GM19468 (cell line): ENCODE results near the gene CHTF18.
"Not testable (repeated sequence)": the region's sequence is repeated elsewhere in the genome, so short reads cannot be mapped to it uniquely, and the experiment has no call there.

Experiments
- ATAC-seq: cut with Tn5 transposase; IDR thresholded peaks from one replicate; pipeline ENCODE4 v1.9.1; 2021; ENCODE audit warnings: mild to moderate bottlenecking, moderate library complexity, moderate number of reproducible peaks; ENCODE audit not compliant: unreplicated experiment; ENCODE audit errors: extremely low read depth

The CHTF18 gene

GRCh38 chr16:788399-789126 lies at the start of gene CHTF18:
TSS of gene CHTF18 (plus strand) at chr16:788620. CDS start at chr16:788685, 65 bp downstream.
- peak; percentile 68 for ATAC-seq

DNA sequence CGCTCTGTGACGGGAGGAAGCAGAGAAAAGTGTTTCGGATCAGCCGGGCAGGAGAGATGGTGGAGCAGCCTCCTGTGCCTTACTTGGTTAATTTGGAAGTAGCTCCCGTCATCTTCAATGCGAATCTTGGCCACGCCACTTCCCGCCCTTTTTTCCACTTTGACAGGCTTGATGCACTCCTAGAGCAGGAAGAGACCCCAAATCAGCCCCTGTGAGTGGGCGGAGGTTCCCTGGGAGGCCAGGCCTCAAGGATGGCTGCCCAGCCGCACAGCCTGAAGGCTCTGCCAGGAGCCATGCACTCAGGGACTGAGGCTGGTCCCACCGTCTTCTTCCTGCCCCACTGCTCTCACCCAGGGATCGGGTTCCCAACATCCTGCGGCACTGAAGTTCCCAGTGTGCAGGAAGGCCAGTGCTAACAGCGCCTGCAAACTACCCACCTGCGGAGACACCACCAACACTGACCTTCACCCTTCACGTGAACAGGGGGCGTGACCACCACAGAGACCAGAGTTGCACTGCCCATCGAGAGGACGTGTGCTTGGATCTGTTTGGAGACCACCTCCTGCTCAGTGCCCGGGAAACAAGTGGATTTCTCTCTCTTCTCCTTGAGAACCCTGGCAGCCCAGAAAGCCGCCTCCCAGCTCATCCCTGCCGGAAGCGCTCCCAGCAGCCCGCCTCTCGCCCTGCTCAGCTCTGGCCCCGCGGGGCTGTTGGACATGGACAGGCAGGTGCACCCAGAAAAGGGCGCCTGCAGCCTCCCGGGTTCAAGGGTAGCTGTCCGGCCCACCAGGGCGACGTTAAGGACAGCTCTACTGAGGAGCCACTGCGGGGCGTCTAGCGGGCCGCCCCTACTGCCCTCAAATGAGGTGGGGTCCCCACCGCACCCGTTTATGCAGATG lies 48.6 kb upstream of the CHTF18 start:
- ATAC-seq: no peak

DNA sequence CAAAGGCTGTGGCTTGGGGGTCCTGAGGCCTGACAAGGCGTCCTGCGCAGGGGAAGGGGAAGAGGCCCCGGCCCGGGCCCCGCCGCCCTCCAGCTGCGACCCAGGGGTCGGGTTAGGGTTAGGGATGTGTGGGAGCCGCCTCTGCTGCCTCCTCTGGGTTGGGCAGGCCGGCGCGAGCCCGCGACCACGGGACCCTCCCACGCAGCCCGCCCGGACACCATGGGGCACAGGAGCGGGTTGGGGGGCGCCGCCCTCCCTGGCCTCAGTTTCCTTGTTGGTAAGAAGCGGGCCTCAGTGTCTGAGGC lies 48.0 kb upstream of the CHTF18 start:
- no peak for ATAC-seq

DNA sequence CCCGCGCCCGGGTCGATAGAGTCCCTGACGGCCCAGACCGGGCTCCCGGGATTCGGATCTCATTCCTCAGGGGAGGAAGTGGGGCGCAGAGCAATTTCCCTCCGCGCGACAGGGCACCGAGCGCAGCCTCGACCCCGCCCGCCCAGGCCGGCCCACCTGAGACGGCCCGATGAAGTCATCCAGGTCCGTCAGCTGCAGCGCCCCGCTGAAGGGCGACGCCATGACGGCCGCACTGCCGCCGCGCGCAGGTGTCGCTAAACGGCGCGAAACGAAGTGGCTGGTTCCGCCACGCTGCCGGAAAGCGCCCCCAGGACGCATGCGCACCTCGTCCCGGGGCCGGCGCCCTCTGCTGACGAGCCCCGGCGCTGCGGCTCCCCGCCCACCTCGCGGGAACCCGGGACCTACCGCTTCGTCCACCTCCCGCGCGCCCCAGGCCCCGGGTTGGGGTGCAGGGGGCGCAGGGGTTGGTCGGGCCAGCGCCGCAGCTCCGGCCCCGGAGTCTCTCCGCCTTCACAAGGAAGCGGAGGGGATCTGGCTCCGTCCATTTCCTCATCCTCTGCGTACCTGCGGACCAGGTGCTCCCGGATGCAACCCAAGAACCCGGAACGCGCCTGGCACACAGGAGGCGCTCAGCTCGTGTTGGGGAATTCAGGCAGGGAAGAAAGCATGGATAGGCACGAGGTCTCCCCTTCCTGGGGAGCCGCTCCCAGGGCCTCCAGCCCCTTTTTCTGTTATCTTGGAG lies 47.5 kb upstream of the CHTF18 start, which contains the start of gene CIAO3:
TSS of gene CIAO3 (minus strand) at position 234 of the 742 bp plus-strand sequence. CDS start at position 222, 12 bp downstream.
- peak; percentile 65 for ATAC-seq

GRCh38 chr16:741986-742629 lies 46.3 kb upstream of the CHTF18 start:
- no peak for ATAC-seq

GRCh38 chr16:742894-743293 lies 45.5 kb upstream of the CHTF18 start:
- ATAC-seq: not testable (repeated sequence)

DNA sequence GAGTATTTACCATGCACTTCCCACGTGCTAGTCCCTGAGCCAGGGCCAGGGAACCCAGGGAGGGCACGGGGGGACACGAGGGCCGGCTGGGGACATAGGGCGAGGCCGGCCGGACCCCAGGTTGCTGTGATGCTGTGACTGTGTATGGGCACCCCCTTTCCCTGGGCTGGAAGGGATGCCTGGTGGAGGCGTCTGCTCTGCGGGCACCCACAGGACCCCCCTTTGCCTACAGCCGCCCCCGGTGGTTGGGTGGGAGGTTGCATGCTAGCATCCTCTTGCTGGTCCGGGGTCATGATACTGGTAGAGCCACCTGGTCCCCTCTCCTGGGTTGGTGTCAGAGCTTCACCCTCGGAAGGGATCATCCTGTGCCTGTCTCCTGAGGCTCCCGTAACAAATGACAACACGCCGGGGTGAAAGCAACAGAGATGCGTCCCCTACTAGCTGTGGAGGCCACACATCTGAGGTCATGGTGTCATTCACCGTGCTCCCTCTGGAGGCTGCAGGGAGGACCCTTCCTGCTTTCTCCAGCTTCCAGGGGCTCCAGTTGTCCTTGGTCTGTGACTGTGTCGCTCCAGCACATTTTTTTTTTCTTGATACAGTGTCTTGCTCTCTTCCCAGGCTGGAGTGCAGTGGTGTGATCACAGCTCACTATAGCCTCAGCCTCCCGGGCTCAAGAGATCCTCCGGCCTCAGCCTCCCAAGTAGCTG lies 44.5 kb upstream of the CHTF18 start:
- no peak for ATAC-seq

DNA sequence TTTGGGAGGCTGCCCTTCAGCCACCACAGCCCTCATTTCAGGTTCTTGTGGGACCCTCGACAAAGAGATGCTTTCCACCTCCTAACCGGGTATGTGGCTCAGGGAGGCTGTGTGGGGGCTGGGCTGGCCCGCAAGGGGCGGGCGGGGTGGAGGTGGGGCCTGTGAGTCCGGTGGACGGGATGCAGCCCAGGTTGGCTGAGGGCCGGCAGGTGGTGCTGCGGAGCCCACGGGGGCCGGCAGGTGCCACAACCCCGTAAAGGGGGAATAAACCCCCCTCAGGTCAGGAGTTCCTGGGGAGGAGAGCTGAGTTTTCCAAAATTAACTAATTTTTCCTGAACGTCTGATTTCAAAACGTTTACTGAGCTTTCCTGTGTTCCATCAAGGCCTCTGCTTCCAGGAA lies 42.7 kb upstream of the CHTF18 start:
- no peak for ATAC-seq

DNA sequence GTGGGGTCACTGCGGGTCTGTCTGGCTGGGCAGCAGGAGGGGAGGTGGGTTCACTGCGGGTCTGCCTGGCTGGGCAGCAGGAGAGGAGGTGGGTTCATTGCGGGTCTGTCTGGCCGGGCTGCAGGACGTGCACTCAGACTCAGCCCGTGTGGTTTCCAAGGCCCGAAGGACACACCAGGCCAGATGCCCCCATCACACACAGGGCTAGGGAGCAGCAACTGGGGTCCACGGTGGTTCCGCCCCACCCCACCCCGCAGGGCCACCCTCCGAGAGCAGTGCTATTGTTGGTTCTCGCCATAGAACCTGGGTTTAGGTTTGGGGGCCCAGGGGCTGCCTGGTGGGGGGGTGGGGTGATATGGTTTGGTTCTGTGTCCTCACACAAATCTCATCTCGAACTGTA lies 41.8 kb upstream of the CHTF18 start:
- ATAC-seq: no peak

DNA sequence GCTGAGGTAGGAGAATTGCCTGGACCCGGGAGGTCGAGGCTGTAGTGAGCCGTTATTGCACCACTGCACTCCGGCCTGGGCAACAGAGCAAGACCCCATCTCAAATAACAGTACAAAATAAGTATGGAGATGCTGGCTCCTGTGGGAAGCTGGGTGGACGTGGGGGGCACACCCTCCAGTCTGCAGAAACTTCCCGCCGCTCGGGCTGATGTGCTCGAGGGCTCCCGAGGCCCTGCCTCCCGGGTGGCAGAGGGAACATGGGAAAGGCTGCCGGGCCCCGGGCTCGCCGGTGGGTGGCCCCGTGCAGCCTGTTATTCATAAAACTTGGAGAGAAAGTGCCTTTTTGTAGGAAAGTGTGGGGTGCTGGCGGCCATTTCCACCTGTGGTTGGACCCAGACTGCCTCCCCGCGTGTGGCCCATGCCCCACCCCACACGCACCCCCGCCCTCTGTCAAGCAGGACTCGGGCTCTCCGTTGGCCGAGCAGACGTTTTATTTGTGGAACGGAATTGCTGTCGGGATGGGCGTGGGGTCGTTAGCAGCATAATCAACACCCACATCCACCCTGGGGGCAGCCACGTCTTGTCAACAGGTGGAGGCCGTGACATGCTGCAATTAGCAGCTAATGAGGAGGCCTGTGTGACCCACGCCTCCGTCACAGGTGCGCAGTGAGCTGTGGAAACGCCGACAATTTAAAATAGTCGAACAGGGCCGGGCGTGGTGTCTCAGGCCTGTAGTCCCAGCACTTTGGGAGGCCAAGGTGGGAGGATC lies 40.3 kb upstream of the CHTF18 start:
- no peak for ATAC-seq

- ATAC-seq: no peak
Observed at GRCh38 chr16:749010-749409, 39.4 kb upstream of the CHTF18 start.

- ATAC-seq: no peak
Observed at GRCh38 chr16:750485-750884, 37.9 kb upstream of the CHTF18 start.

DNA sequence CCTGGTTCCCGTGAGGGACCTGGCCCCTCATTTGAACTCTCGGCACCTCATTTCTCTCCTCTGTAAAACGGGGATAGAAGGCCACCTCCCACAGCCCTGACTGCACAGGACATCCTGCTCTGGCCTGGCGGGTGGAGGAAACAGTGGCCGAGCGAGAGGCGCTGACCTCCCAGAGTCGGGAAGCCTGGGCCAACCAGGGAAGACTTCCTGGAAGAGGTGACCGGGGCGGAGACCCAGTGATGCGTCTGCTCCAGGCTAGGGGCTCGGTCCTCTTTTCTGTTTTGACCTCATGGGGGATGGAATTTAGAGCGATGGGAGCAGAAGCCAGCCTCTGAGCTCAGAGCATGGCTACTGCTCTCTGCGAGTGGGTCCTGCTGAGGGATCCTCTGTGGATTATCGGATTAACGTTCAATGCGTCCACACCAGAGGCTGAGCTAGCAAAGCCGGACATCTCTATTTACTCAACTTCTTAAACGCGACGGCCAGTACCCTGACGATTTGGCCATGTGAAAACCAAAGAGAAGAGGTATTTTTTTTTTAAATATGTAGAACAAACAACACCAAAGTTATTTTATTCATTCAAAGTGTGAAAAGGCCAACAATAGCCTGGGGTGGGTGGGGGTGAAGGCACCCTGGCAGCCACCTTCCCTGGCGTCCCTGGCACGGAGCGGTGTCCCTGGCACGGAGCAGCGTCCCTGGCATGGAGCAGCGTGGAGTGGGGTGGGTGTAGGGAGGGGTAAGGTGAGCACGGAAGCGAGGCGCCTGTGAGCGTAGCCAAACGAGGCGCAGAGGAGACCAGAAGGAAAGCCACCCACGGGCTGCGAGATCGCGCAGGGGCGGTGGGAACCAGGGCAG lies 37.0 kb upstream of the CHTF18 start:
- ATAC-seq: no peak

- no peak for ATAC-seq
Observed at GRCh38 chr16:752007-752312, 36.5 kb upstream of the CHTF18 start.

DNA sequence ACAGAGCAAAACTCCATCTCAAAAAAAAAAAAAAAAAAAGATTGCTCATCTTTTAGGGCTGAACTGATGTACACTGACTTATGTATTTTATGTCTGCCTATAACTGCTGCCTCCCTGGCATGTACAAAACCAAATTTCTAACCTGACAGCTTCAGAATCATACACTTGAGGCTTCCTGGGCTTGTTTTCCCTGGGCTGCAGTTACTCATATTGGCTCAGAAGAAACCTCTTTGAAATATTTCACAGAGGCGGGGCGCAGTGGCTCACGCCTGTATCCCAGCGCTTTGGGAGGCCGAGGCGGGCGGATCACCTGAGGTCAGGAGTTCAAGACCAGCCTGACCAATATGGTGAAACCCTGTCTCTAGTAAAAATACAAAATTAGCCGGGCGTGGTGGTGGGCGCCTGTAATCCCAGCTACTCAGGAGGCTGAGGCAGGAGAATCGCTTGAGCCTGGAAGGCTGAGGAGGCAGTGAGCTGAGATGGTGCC lies 34.3 kb upstream of the CHTF18 start:
- not testable (repeated sequence) for ATAC-seq

DNA sequence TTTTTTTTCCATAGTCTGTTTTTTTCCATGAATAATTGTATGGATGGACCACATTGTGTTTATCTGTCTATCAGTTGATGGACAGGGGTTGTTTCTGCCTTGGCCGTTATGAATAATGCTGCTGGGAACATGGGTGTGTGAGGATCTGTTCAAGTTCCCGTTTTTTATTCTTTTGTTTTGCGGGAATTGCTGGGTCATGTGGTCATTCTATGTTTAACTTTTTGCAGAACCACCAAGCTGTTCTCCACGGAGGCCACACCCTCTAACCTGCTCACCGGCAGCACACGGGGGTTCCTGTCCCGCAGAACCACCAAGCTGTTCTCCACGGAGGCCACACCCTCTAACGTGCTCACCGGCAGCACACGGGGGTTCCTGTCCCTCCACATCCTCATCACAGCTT lies 33.8 kb upstream of the CHTF18 start:
- ATAC-seq: no peak

- no peak for ATAC-seq
Observed at GRCh38 chr16:756428-756827, 32.0 kb upstream of the CHTF18 start.
